SK-N-SH (cell line): ENCODE measurements around the gene SLAIN2. TPM values are rescaled to one million over a fixed set of nuclear protein-coding genes. Genes with fewer than 3 reads are reported as not detected.

Source experiments
- CTCF ChIA-PET: fragments of 300-600, 350-600 bp; formaldehyde crosslinking; extraction: SDS; loops from one replicate; lab custom pipeline; 2021; lab: Yijun Ruan, JAX
- POLR2A ChIA-PET: fragments of 350-600 bp; sonication (Branson Sonifier 250); formaldehyde crosslinking; extraction: SDS; loops from one replicate; lab custom pipeline; 2020; ENCODE audit warnings: antibody characterized with exemption, inconsistent platforms; lab: Yijun Ruan, JAX
- DNase-seq: peaks from one replicate; pipeline ENCODE4 v3.0.0; 2012
- H2AFZ ChIP-seq: fragments of 200-600 bp; sonication (generic); 2 replicates; pipeline ENCODE4 v1.8.1; 2016; ENCODE audit warnings: antibody characterized with exemption, mild to moderate bottlenecking, low read depth
- H3F3A ChIP-seq: fragments of 200-600 bp; sonication (generic); replicated peaks from 2 replicates; pipeline ENCODE3; 2016; ENCODE audit warnings: antibody characterized with exemption, mild to moderate bottlenecking; ENCODE audit not compliant: insufficient read depth
- H3K27ac ChIP-seq, 2 experiments: fragments of 200-500 bp in 1 of 2; fragments of 200-600 bp in 1 of 2; sonication (Bioruptor generic) in 1 of 2; sonication (generic), shearing (Covaris generic) in 1 of 2; 2 replicates each; pipeline versions ENCODE4 v1.5.1 to v1.6.1; 2014 to 2016; ENCODE audit warnings: low read depth in 2 of 2, inconsistent platforms in 1 of 2, low read length in 1 of 2, mild to moderate bottlenecking in 1 of 2, mixed read lengths in 1 of 2
- H3K27me3 ChIP-seq: fragments of 200-600 bp; sonication (generic), shearing (Covaris generic); 2 replicates; pipeline ENCODE4 v1.6.1; 2016; ENCODE audit warnings: mixed run types; ENCODE audit not compliant: insufficient read depth
- H3K36me3 ChIP-seq, 2 experiments: fragments of 200-500 bp in 1 of 2; fragments of 200-600 bp in 1 of 2; sonication (Bioruptor generic) in 1 of 2; sonication (generic) in 1 of 2; replicated peaks in 1 of 2; 2 replicates each; pipeline versions ENCODE3 to v1.5.1; 2014 to 2016; ENCODE audit warnings: low read length in 1 of 2, mild to moderate bottlenecking in 1 of 2; ENCODE audit not compliant: insufficient read depth in 2 of 2, control insufficient read depth in 1 of 2
- H3K4me1 ChIP-seq, 2 experiments: fragments of 200-500 bp in 1 of 2; fragments of 200-600 bp in 1 of 2; sonication (Bioruptor generic) in 1 of 2; sonication (generic), shearing (Covaris generic) in 1 of 2; 2 replicates each; pipeline versions ENCODE4 v1.5.1 to v1.6.1; 2014 to 2016; ENCODE audit warnings: low read depth in 1 of 2, low read length in 1 of 2, mixed run types in 1 of 2; ENCODE audit not compliant: insufficient read depth in 2 of 2, control insufficient read depth in 1 of 2
- H3K4me2 ChIP-seq: fragments of 200-600 bp; sonication (generic), shearing (Covaris generic); 2 replicates; pipeline ENCODE4 v1.6.1; 2017; ENCODE audit warnings: mixed run types
- H3K4me3 ChIP-seq, 2 experiments: fragments of 200-500 bp in 1 of 2; fragments of 200-600 bp in 1 of 2; sonication (Bioruptor generic) in 1 of 2; sonication (generic), shearing (Covaris generic) in 1 of 2; 2 replicates each; pipeline versions ENCODE4 v1.5.1 to v1.8.1; 2014 to 2016; ENCODE audit warnings: low read depth in 2 of 2, inconsistent platforms in 1 of 2, low read length in 1 of 2, mild to moderate bottlenecking in 1 of 2, mixed read lengths in 1 of 2, moderate library complexity in 1 of 2
- H3K79me2 ChIP-seq: fragments of 200-600 bp; sonication (generic); 2 replicates; pipeline ENCODE4 v1.8.1; 2017; ENCODE audit warnings: mild to moderate bottlenecking; ENCODE audit not compliant: insufficient read depth
- H3K9ac ChIP-seq: fragments of 200-600 bp; sonication (generic); 2 replicates; pipeline ENCODE4 v1.6.1; 2017; ENCODE audit warnings: mixed run types
- H3K9me2 ChIP-seq: fragments of 200-600 bp; sonication (generic); 2 replicates; pipeline ENCODE4 v1.6.1; 2017; ENCODE audit warnings: mixed run types
- H3K9me3 ChIP-seq: fragments of 200-600 bp; sonication (generic); 2 replicates; pipeline ENCODE4 v1.6.1; 2017; ENCODE audit warnings: mixed run types, mild to moderate bottlenecking, moderate library complexity
- H4K20me1 ChIP-seq: fragments of 200-600 bp; sonication (generic); 2 replicates; pipeline ENCODE4 v1.6.1; 2017; ENCODE audit warnings: mild to moderate bottlenecking, mixed run types; ENCODE audit not compliant: insufficient read depth
- EP300 ChIP-seq, 2 experiments: IDR thresholded peaks; 2 replicates each; pipeline versions ENCODE4 v1.4.0 to v1.6.1; 2012; ENCODE audit warnings: borderline replicate concordance in 1 of 2, low read depth in 1 of 2, low read length in 1 of 2
- EZH2phosphoT487 ChIP-seq: fragments of 200-600 bp; sonication (generic); IDR thresholded peaks from 2 replicates; pipeline ENCODE4 v1.6.1; 2017; ENCODE audit warnings: low read depth, mixed run types, mild to moderate bottlenecking, antibody characterized with exemption, moderate library complexity, borderline replicate concordance
- FOSL2 ChIP-seq: IDR thresholded peaks from 2 replicates; pipeline ENCODE4 v1.4.0; 2012; ENCODE audit warnings: low read depth, mild to moderate bottlenecking, moderate library complexity, borderline replicate concordance
- FOXJ3 ChIP-seq: sonication (generic); formaldehyde crosslinking; IDR thresholded peaks from 2 replicates; pipeline ENCODE4 v1.5.1; 2020; ENCODE audit warnings: mild to moderate bottlenecking, missing genetic modification reagents
- GATA2 ChIP-seq: sonication (generic); formaldehyde crosslinking; IDR thresholded peaks from 2 replicates; pipeline ENCODE4 v1.5.0; 2020; ENCODE audit warnings: mild to moderate bottlenecking, missing genetic modification reagents
- JUND ChIP-seq: IDR thresholded peaks from 2 replicates; pipeline ENCODE4 v1.4.0; 2012
- NFIC ChIP-seq: IDR thresholded peaks from 2 replicates; pipeline ENCODE4 v1.4.0; 2012; ENCODE audit warnings: borderline replicate concordance
- NRF1 ChIP-seq: IDR thresholded peaks from 2 replicates; pipeline ENCODE4 v1.6.1; 2012; ENCODE audit warnings: low read depth, mild to moderate bottlenecking, low read length
- RAD21 ChIP-seq: IDR thresholded peaks from 2 replicates; pipeline ENCODE4 v1.6.1; 2012; ENCODE audit warnings: mild to moderate bottlenecking, low read length
- RCOR1 ChIP-seq: fragments of 150-350 bp; IDR thresholded peaks from 2 replicates; pipeline ENCODE4 v1.6.1; 2017; ENCODE audit warnings: antibody characterized with exemption, low read length
- SIN3A ChIP-seq: IDR thresholded peaks from 2 replicates; pipeline ENCODE4 v1.6.1; 2012; ENCODE audit warnings: low read depth, mild to moderate bottlenecking, low read length, moderate library complexity, borderline replicate concordance
- TAF1 ChIP-seq: IDR thresholded peaks from 2 replicates; pipeline ENCODE4 v1.6.1; 2012; ENCODE audit warnings: low read depth, mild to moderate bottlenecking, low read length, moderate library complexity, borderline replicate concordance
- TEAD4 ChIP-seq: IDR thresholded peaks from 2 replicates; pipeline ENCODE4 v1.4.0; 2012; ENCODE audit warnings: mild to moderate bottlenecking, borderline replicate concordance; ENCODE audit not compliant: insufficient read depth
- WGBS: methylation state at CpG from one replicate; pipeline ENCODE4 v1.1.6; 2017; ENCODE audit warnings: low lambda C conversion rate; 5-methylcytosine and 5-hydroxymethylcytosine counted together
- polyA plus RNA-seq, 3 experiments: library from polyadenylated mRNA; depleted of rRNA; stranded (reverse); fragments of >200 nt; gene quantifications; 2 replicates each; pipeline ENCODE4 v1.2.3, GENCODE V29; 2012
- TF ChIP-seq, protein P1 (sequence below): fragments of 150-350 bp; IDR thresholded peaks from 2 replicates; pipeline ENCODE4 v1.6.1; 2016; ENCODE audit warnings: mild to moderate bottlenecking, low read depth, low read length
- TF ChIP-seq, protein P2 (sequence below): IDR thresholded peaks from 2 replicates; pipeline ENCODE4 v1.4.0; 2012; ENCODE audit warnings: low read depth, borderline replicate concordance
- TF ChIP-seq, protein P3 (sequence below): IDR thresholded peaks from 2 replicates; pipeline ENCODE4 v1.6.1; 2012; ENCODE audit warnings: mild to moderate bottlenecking, low read depth, low read length, moderate library complexity
- TF ChIP-seq, protein P4 (sequence below): fragments of 200-600 bp; sonication (generic); IDR thresholded peaks from 2 replicates; pipeline ENCODE4 v1.6.1; 2017; ENCODE audit warnings: antibody characterized with exemption, mild to moderate bottlenecking, moderate library complexity

The SLAIN2 gene
- polyA plus RNA-seq, 1 of the 3 experiments (the other 2 are of a cell fraction): 17.0 TPM

DNA sequence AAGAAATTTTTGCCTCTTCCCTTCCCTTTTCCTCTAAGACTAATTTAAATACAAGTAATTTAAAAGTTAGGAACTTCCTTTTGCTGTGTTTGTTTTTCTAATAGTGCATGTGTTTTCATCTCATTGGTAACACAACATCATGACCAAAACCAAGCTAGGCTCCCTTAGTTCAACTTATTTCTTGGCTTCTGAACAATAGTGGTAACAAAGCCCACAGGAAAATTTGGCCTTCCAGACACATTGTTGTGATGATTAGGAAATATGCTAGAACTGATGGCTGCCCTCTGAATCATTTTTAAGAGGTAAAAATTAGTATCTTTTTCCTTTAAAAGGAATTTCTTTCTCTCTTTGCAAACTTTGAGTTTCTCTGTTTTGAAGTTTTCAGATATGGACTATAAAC is 46.2 kb upstream of the SLAIN2 start (continued):
- TF ChIP-seq, protein P1, sequence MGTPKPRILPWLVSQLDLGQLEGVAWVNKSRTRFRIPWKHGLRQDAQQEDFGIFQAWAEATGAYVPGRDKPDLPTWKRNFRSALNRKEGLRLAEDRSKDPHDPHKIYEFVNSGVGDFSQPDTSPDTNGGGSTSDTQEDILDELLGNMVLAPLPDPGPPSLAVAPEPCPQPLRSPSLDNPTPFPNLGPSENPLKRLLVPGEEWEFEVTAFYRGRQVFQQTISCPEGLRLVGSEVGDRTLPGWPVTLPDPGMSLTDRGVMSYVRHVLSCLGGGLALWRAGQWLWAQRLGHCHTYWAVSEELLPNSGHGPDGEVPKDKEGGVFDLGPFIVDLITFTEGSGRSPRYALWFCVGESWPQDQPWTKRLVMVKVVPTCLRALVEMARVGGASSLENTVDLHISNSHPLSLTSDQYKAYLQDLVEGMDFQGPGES: no peak
- TF ChIP-seq NFIC: no peak
- TF ChIP-seq, protein P2, sequence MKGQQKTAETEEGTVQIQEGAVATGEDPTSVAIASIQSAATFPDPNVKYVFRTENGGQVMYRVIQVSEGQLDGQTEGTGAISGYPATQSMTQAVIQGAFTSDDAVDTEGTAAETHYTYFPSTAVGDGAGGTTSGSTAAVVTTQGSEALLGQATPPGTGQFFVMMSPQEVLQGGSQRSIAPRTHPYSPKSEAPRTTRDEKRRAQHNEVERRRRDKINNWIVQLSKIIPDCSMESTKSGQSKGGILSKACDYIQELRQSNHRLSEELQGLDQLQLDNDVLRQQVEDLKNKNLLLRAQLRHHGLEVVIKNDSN: no peak
- TF ChIP-seq TEAD4: no peak

DNA sequence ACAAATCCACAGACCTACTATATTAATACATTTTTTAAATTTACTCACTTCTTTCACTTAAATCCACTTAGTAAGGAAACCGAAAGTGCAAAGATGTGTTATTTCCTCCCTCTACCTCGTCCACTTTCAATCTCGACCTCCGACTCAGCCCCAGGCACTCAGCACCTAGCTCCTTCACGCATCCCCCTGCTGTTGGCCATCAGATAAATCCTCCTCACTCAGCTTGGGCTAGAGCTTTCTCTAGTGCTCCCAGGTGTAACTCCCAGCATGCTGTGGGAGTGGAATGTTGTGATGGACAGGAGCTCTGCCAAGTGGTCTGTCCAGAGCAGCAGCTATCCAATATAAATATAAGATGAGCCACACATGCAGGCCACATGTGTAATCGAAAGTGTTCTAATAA is 45.0 kb upstream of the SLAIN2 start:
- Histone ChIP-seq H3K4me2 (no peak overlapping the region), H3F3A (no peaks in the 10 kb centered on the region), H3K36me3 (no peaks in the 10 kb centered on the region), H3K9ac (no peak overlapping the region), H3K9me3 (no peaks in the 10 kb centered on the region), H3K27ac (no peak overlapping the region), H3K4me1 (peaks cover 3% of the 10 kb centered on the region in 2 experiments; a peak in 1 of 4 replicates), H3K79me2 (no peaks in the 10 kb centered on the region), H3K9me2 (no peaks in the 10 kb centered on the region), H2AFZ (no peak overlapping the region), H4K20me1 (no peaks in the 10 kb centered on the region), H3K27me3 (no peaks in the 10 kb centered on the region)
- CTCF ChIA-PET: no interaction called here
- POLR2A ChIA-PET: no interaction called here
- TF ChIP-seq RCOR1: no peak
- TF ChIP-seq, protein P1: no peak
- TF ChIP-seq GATA2 (CRISPR knock-in tag): no peak
- TF ChIP-seq NRF1: no peak
- no peak for TF ChIP-seq FOXJ3 (CRISPR knock-in tag)
- TF ChIP-seq EP300 (IDR thresholded peaks at IDR 0.05; ENCODE audit: borderline replicate concordance in 1 of 2, low read depth in 1 of 2, low read length in 1 of 2): no peak
- no peak for TF ChIP-seq RAD21
- TF ChIP-seq JUND: no peak
- TF ChIP-seq, protein P3, sequence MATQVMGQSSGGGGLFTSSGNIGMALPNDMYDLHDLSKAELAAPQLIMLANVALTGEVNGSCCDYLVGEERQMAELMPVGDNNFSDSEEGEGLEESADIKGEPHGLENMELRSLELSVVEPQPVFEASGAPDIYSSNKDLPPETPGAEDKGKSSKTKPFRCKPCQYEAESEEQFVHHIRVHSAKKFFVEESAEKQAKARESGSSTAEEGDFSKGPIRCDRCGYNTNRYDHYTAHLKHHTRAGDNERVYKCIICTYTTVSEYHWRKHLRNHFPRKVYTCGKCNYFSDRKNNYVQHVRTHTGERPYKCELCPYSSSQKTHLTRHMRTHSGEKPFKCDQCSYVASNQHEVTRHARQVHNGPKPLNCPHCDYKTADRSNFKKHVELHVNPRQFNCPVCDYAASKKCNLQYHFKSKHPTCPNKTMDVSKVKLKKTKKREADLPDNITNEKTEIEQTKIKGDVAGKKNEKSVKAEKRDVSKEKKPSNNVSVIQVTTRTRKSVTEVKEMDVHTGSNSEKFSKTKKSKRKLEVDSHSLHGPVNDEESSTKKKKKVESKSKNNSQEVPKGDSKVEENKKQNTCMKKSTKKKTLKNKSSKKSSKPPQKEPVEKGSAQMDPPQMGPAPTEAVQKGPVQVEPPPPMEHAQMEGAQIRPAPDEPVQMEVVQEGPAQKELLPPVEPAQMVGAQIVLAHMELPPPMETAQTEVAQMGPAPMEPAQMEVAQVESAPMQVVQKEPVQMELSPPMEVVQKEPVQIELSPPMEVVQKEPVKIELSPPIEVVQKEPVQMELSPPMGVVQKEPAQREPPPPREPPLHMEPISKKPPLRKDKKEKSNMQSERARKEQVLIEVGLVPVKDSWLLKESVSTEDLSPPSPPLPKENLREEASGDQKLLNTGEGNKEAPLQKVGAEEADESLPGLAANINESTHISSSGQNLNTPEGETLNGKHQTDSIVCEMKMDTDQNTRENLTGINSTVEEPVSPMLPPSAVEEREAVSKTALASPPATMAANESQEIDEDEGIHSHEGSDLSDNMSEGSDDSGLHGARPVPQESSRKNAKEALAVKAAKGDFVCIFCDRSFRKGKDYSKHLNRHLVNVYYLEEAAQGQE: no peak
- TF ChIP-seq, protein P4, sequence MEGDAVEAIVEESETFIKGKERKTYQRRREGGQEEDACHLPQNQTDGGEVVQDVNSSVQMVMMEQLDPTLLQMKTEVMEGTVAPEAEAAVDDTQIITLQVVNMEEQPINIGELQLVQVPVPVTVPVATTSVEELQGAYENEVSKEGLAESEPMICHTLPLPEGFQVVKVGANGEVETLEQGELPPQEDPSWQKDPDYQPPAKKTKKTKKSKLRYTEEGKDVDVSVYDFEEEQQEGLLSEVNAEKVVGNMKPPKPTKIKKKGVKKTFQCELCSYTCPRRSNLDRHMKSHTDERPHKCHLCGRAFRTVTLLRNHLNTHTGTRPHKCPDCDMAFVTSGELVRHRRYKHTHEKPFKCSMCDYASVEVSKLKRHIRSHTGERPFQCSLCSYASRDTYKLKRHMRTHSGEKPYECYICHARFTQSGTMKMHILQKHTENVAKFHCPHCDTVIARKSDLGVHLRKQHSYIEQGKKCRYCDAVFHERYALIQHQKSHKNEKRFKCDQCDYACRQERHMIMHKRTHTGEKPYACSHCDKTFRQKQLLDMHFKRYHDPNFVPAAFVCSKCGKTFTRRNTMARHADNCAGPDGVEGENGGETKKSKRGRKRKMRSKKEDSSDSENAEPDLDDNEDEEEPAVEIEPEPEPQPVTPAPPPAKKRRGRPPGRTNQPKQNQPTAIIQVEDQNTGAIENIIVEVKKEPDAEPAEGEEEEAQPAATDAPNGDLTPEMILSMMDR: no peak
- TF ChIP-seq TAF1: no peak
- TF ChIP-seq SIN3A: no peak
- no peak for TF ChIP-seq FOSL2
- no peak for TF ChIP-seq EZH2phosphoT487
- TF ChIP-seq, all 33 proteins: peak for 0
- no peak for DNase-seq
- 79% methylated on average over 6 of the region's 6 CpGs for WGBS
- H3K4me3 ChIP-seq: no peak overlapping the region
